ENCODE measurements around the gene OR6C2. TPM values are rescaled to one million over a fixed set of nuclear protein-coding genes. Genes with fewer than 3 reads are reported as not detected.
"Not testable (repeated sequence)": the region's sequence is repeated elsewhere in the genome, so short reads cannot be mapped to it uniquely, and the experiment has no call there.

The OR6C2 gene
- total and polyA plus RNA-seq, 2 of the 8 experiments (the other 6 are each of a cell fraction or from before 2014, with no cell fraction given) = not detected

- CTCF ChIA-PET (ENCODE audit: partially characterized antibody); FAIRE-seq; H3K56ac ChIP-seq (replicated peaks; ENCODE audit: insufficient read length, low read depth, low read length); H2BK120ac ChIP-seq (replicated peaks; ENCODE audit: low read depth, low read length); H4K20me1 ChIP-seq (replicated peaks in 1 of 2; ENCODE audit: control insufficient read depth in 1 of 2, insufficient read depth in 2 of 2, low read length in 2 of 2); H3K18ac ChIP-seq (ENCODE audit: extremely low read depth, low read length); H3K79me1 ChIP-seq (ENCODE audit: low read depth, low read length); H3K4me1 ChIP-seq (replicated peaks in 1 of 4; ENCODE audit: control insufficient read depth in 3 of 4, insufficient read depth in 4 of 4, low read length in 3 of 4); H3K23ac ChIP-seq (ENCODE audit: insufficient read length); POLR2A ChIA-PET (ENCODE audit: partially characterized antibody); H2BK15ac ChIP-seq (ENCODE audit: low read length); H4K91ac ChIP-seq (replicated peaks; ENCODE audit: insufficient read length, low read length); H3K14ac ChIP-seq (ENCODE audit: insufficient read length); H3K23me2 ChIP-seq (ENCODE audit: low read depth, low read length); H4K5ac ChIP-seq (ENCODE audit: insufficient read length, low read depth, low read length); H3K36me3 ChIP-seq (ENCODE audit: control insufficient read depth in 2 of 4, insufficient read depth in 4 of 4, low read length in 3 of 4); H3K27me3 ChIP-seq (replicated peaks in 1 of 4; ENCODE audit: control insufficient read depth in 3 of 4, extremely low read depth in 1 of 4, insufficient read depth in 3 of 4, low read length in 3 of 4); H2BK5ac ChIP-seq (ENCODE audit: low read depth, low read length); H3K4me3 ChIP-seq (ENCODE audit: extremely low read depth in 1 of 4, insufficient read depth in 2 of 4, low read depth in 3 of 4, low read length in 4 of 4); DNase-seq (ENCODE audit: low read depth in 1 of 2, low spot score in 2 of 2); H3K9ac ChIP-seq (replicated peaks in 1 of 4; ENCODE audit: extremely low read depth in 1 of 4, low read depth in 3 of 4, low read length in 3 of 4); H3K4me2 ChIP-seq (ENCODE audit: insufficient read depth in 1 of 2, low read depth in 2 of 2, low read length in 2 of 2); H3K4ac ChIP-seq (replicated peaks; ENCODE audit: insufficient read length, low read depth, low read length); H2AFZ ChIP-seq (ENCODE audit: low read length); H2AK5ac ChIP-seq (ENCODE audit: low read depth, low read length); H2BK12ac ChIP-seq (ENCODE audit: low read depth, low read length); H4K8ac ChIP-seq (ENCODE audit: extremely low read depth, insufficient read depth, low read length); H3K79me2 ChIP-seq (ENCODE audit: control insufficient read depth in 1 of 2, insufficient read depth in 2 of 2, low read length in 2 of 2); H3K27ac ChIP-seq (ENCODE audit: low read depth, low read length); H2BK20ac ChIP-seq (ENCODE audit: low read length): not testable (repeated sequence)
- WGBS, 2 experiments (ENCODE audit: extremely low coverage in 1 of 2, insufficient coverage in 1 of 2, insufficient read length in 1 of 2, insufficient replicate concordance in 2 of 2, low coverage in 1 of 2, low lambda C conversion rate in 2 of 2, missing lambda C conversion rate in 1 of 2) = 94% methylated on average over 15 of the region's 15 CpGs; no CpG with 5 or more reads in 1 of the 2 experiments
- H3K9me3 ChIP-seq (ENCODE audit: insufficient read depth in 2 of 2, low read depth in 1 of 2, low read length in 1 of 2) = peaks cover 0 to 12% of the 10 kb centered on the region in 2 experiments; a peak in 2 of 4 replicates
Measured at GRCh38 chr12:55412138-55412537, 31.7 kb upstream of the OR6C2 start.
